Fibroblast of skin of left quadriceps (primary cell): ENCODE results near the gene ERCC2.
"Not testable (repeated sequence)": the region's sequence is repeated elsewhere in the genome, so short reads cannot be mapped to it uniquely, and the experiment has no call there.

Source experiments
- DNase-seq, 2 experiments: peaks; one replicate each; pipeline ENCODE4 v3.0.0-alpha.2; 2013; ENCODE audit warnings: low read depth in 2 of 2

Gene ERCC2

GRCh38 chr19:45354241-45354842 lies 16.0 kb downstream of the ERCC2 start:
- DNase-seq, result no peak

GRCh38 chr19:45352914-45353796 lies 17.2 kb downstream of the ERCC2 start:
- DNase-seq, result no peak

- DNase-seq, result no peak
Observed at GRCh38 chr19:45352471-45352870, 17.9 kb downstream of the ERCC2 start.

GRCh38 chr19:45352062-45352461 lies 18.3 kb downstream of the ERCC2 start:
- DNase-seq, result no peak

GRCh38 chr19:45351401-45351952 lies 18.9 kb downstream of the ERCC2 start:
- DNase-seq, result no peak

- no peak for DNase-seq
Observed at GRCh38 chr19:45350477-45351058, 19.8 kb downstream of the ERCC2 start.

- no peak for DNase-seq
Observed at GRCh38 chr19:45349430-45349941, 20.9 kb downstream of the ERCC2 start.

- DNase-seq, result no peak
Observed at GRCh38 chr19:45349126-45349415, 21.3 kb downstream of the ERCC2 start.

- no peak for DNase-seq
Observed at GRCh38 chr19:45348367-45349125, 21.8 kb downstream of the ERCC2 start.

GRCh38 chr19:45347570-45348366 lies 22.6 kb downstream of the ERCC2 start:
- DNase-seq, result no peak

- DNase-seq, result no peak
Observed at GRCh38 chr19:45346449-45346848, 23.9 kb downstream of the ERCC2 start.

- no peak for DNase-seq
Observed at GRCh38 chr19:45345506-45345860, 24.9 kb downstream of the ERCC2 start.

GRCh38 chr19:45344621-45345505 lies 25.5 kb downstream of the ERCC2 start:
- no peak for DNase-seq

- no peak for DNase-seq
Observed at GRCh38 chr19:45342911-45343310, 27.5 kb downstream of the ERCC2 start.

GRCh38 chr19:45340899-45341453 lies 29.4 kb downstream of the ERCC2 start:
- no peak for DNase-seq

- DNase-seq, result no peak
Observed at GRCh38 chr19:45340232-45340898, 30.0 kb downstream of the ERCC2 start, which contains the start of gene KLC3. Gene KLC3, plus strand, starts transcription at chr19:45340750. Its CDS starts 4,792 bp downstream, at chr19:45345542.

- DNase-seq, result no peak
Observed at GRCh38 chr19:45339629-45340028, 30.7 kb downstream of the ERCC2 start.

GRCh38 chr19:45336696-45337251 lies 33.6 kb downstream of the ERCC2 start:
- DNase-seq, result no peak

- not testable (repeated sequence) for DNase-seq
Observed at GRCh38 chr19:45334881-45335280, 35.5 kb downstream of the ERCC2 start.
